ENCODE results near the gene FARSB. TPM values are rescaled to one million over a fixed set of nuclear protein-coding genes. Genes with fewer than 3 reads are reported as not detected.

The FARSB gene
- total and polyA plus RNA-seq, 2 donors from 2014 or later = 17.1 to 18.2 TPM

GRCh38 chr2:222646008-222646407 lies 9.9 kb downstream of the FARSB start:
- H3K9ac ChIP-seq (ENCODE audit: low read length in 3 of 3) = no peak overlapping the region
- intact Hi-C loops (cut with DNase I) = no loop called here
- TF ChIP-seq CTCF (IDR thresholded peaks at IDR 0.05; ENCODE audit: borderline replicate concordance, extremely low read depth, insufficient read depth) = no peak
- no peak overlapping the region for H3K4me3 ChIP-seq (ENCODE audit: low read length in 3 of 3)
- no peaks in the 10 kb centered on the region for H3K9me3 ChIP-seq (ENCODE audit: control insufficient read depth in 2 of 3, insufficient read depth in 1 of 3, low read length in 3 of 3)
- no peaks in the 10 kb centered on the region for H3K27me3 ChIP-seq (ENCODE audit: control insufficient read depth, insufficient read depth, low read length)
- DNase-seq (no peak), FAIRE-seq (no peak)
- no peaks in the 10 kb centered on the region for H3K4me1 ChIP-seq (ENCODE audit: control insufficient read depth in 2 of 3, insufficient read depth in 2 of 3, low read depth in 1 of 3, low read length in 3 of 3)
- peaks cover 3 to 10% (median 8%) of the 10 kb centered on the region in 3 donors for H3K36me3 ChIP-seq (ENCODE audit: control insufficient read depth in 2 of 3, insufficient read depth in 3 of 3, low read length in 3 of 3)
- H3K27ac ChIP-seq (ENCODE audit: low read depth in 2 of 2, low read length in 2 of 2) = no peak overlapping the region

- peaks cover 4 to 10% (median 7%) of the 10 kb centered on the region in 3 donors for H3K36me3 ChIP-seq (ENCODE audit: control insufficient read depth in 2 of 3, insufficient read depth in 3 of 3, low read length in 3 of 3)
- TF ChIP-seq CTCF (IDR thresholded peaks at IDR 0.05; ENCODE audit: borderline replicate concordance, extremely low read depth, insufficient read depth) = no peak
- H3K4me1 ChIP-seq (ENCODE audit: control insufficient read depth in 2 of 3, insufficient read depth in 2 of 3, low read depth in 1 of 3, low read length in 3 of 3) = no peaks in the 10 kb centered on the region
- H3K27me3 ChIP-seq (ENCODE audit: control insufficient read depth, insufficient read depth, low read length) = no peaks in the 10 kb centered on the region
- FAIRE-seq (no peak), DNase-seq (no peak)
- intact Hi-C loops (cut with DNase I) = no loop called here
- no peaks in the 10 kb centered on the region for H3K9me3 ChIP-seq (ENCODE audit: control insufficient read depth in 2 of 3, insufficient read depth in 1 of 3, low read length in 3 of 3)
- no peak overlapping the region for H3K27ac ChIP-seq (ENCODE audit: low read depth in 2 of 2, low read length in 2 of 2)
- H3K9ac ChIP-seq (ENCODE audit: low read length in 3 of 3) = no peak overlapping the region
- no peak overlapping the region for H3K4me3 ChIP-seq (ENCODE audit: low read length in 3 of 3)
These were observed 12.8 kb downstream of the FARSB start for GRCh38 chr2:222643134-222643533.

- DNase-seq = no peak
- Histone ChIP-seq H3K36me3 (ENCODE audit: control insufficient read depth in 2 of 3, insufficient read depth in 3 of 3, low read length in 3 of 3) (peaks cover 4 to 10% (median 6%) of the 10 kb centered on the region in 3 donors), H3K27ac (ENCODE audit: low read depth in 2 of 2, low read length in 2 of 2) (no peak overlapping the region), H3K4me1 (ENCODE audit: control insufficient read depth in 2 of 3, insufficient read depth in 2 of 3, low read depth in 1 of 3, low read length in 3 of 3) (no peaks in the 10 kb centered on the region), H3K4me3 (ENCODE audit: low read length in 3 of 3) (no peak overlapping the region), H3K27me3 (ENCODE audit: control insufficient read depth, insufficient read depth, low read length) (no peaks in the 10 kb centered on the region), H3K9me3 (ENCODE audit: control insufficient read depth in 2 of 3, insufficient read depth in 1 of 3, low read length in 3 of 3) (no peaks in the 10 kb centered on the region), H3K9ac (ENCODE audit: low read length in 3 of 3) (no peak overlapping the region)
- no peak for FAIRE-seq
- intact Hi-C loops (cut with DNase I) = no loop called here
- TF ChIP-seq CTCF (IDR thresholded peaks at IDR 0.05; ENCODE audit: borderline replicate concordance, extremely low read depth, insufficient read depth) = no peak
These were observed 14.6 kb downstream of the FARSB start for GRCh38 chr2:222641336-222641735.

- FAIRE-seq (no peak), DNase-seq (no peak)
- no peak for TF ChIP-seq CTCF (IDR thresholded peaks at IDR 0.05; ENCODE audit: borderline replicate concordance, extremely low read depth, insufficient read depth)
- Histone ChIP-seq H3K4me1 (ENCODE audit: control insufficient read depth in 2 of 3, insufficient read depth in 2 of 3, low read depth in 1 of 3, low read length in 3 of 3) (no peaks in the 10 kb centered on the region), H3K27ac (ENCODE audit: low read depth in 2 of 2, low read length in 2 of 2) (no peak overlapping the region), H3K27me3 (ENCODE audit: control insufficient read depth, insufficient read depth, low read length) (no peaks in the 10 kb centered on the region), H3K9me3 (ENCODE audit: control insufficient read depth in 2 of 3, insufficient read depth in 1 of 3, low read length in 3 of 3) (no peaks in the 10 kb centered on the region), H3K9ac (ENCODE audit: low read length in 3 of 3) (no peak overlapping the region), H3K4me3 (ENCODE audit: low read length in 3 of 3) (no peak overlapping the region), H3K36me3 (ENCODE audit: control insufficient read depth in 2 of 3, insufficient read depth in 3 of 3, low read length in 3 of 3) (peaks cover 4 to 19% (median 5%) of the 10 kb centered on the region in 3 donors)
- intact Hi-C loops (cut with DNase I) = no loop called here
These were observed 18.8 kb downstream of the FARSB start for GRCh38 chr2:222637067-222637466.

Measured in kidney (tissue), 14 donors.